LNCaP clone FGC (cell line): Measurements from ENCODE around the gene ATXN10.

Experiments used
- DNase-seq: peaks from one replicate; pipeline ENCODE4 v3.0.0-alpha.2; 2011; ENCODE audit warnings: low read depth
- H3K4me3 ChIP-seq: 2 replicates; pipeline ENCODE4 v1.5.1; 2011; ENCODE audit warnings: mild to moderate bottlenecking, low read depth, low read length, control low read depth
- CTCF ChIP-seq: IDR thresholded peaks from 2 replicates; pipeline ENCODE4 v1.5.1; 2012; ENCODE audit warnings: mild to moderate bottlenecking; ENCODE audit not compliant: control insufficient read depth, insufficient read depth; ENCODE audit errors: extremely low read depth

The ATXN10 gene

GRCh38 chr22:45830531-45831245 is 159.1 kb downstream of the ATXN10 start:
- no peak for TF ChIP-seq CTCF
- H3K4me3 ChIP-seq, result no peak overlapping the region
- DNase-seq, result no peak

- peak; percentile 51 for TF ChIP-seq CTCF
- no peak for DNase-seq
- no peak overlapping the region for H3K4me3 ChIP-seq
These were observed 159.8 kb downstream of the ATXN10 start for GRCh38 chr22:45831394-45831793.

GRCh38 chr22:45832180-45832579 is 160.5 kb downstream of the ATXN10 start:
- DNase-seq, result no peak
- no peak for TF ChIP-seq CTCF
- no peak overlapping the region for H3K4me3 ChIP-seq

- H3K4me3 ChIP-seq, result no peak overlapping the region
- no peak for DNase-seq
- no peak for TF ChIP-seq CTCF
These were observed 161.4 kb downstream of the ATXN10 start for GRCh38 chr22:45832959-45833580.

GRCh38 chr22:45833613-45834012 is 162.0 kb downstream of the ATXN10 start:
- no peak overlapping the region for H3K4me3 ChIP-seq
- no peak for DNase-seq
- TF ChIP-seq CTCF, result peak; percentile 19; the same call in 1 of the 2 replicates

GRCh38 chr22:45834241-45834640 is 162.6 kb downstream of the ATXN10 start:
- peak; percentile 85 for DNase-seq
- no peak overlapping the region for H3K4me3 ChIP-seq
- peak; percentile 27; the same call in 1 of the 2 replicates for TF ChIP-seq CTCF
